NT2/D1 (cell line): ENCODE data around the gene DLG2.

Source experiments
- YY1 ChIP-seq: IDR thresholded peaks from 2 replicates; pipeline ENCODE4 v1.6.1; 2011; ENCODE audit not compliant: insufficient read length, insufficient read depth
- ZNF274 ChIP-seq: IDR thresholded peaks from 2 replicates; pipeline ENCODE4 v1.6.1; 2011; ENCODE audit warnings: mild to moderate bottlenecking, low read depth, low read length

- TF ChIP-seq YY1 (no peak), ZNF274 (no peak)
Measured at GRCh38 chr11:85438328-85438727, 188.8 kb downstream of the DLG2 start.
